ENCODE results near the gene ENGASE.
"Not testable (repeated sequence)": the region's sequence is repeated elsewhere in the genome, so short reads cannot be mapped to it uniquely, and the experiment has no call there.

ENGASE gene, protein sequence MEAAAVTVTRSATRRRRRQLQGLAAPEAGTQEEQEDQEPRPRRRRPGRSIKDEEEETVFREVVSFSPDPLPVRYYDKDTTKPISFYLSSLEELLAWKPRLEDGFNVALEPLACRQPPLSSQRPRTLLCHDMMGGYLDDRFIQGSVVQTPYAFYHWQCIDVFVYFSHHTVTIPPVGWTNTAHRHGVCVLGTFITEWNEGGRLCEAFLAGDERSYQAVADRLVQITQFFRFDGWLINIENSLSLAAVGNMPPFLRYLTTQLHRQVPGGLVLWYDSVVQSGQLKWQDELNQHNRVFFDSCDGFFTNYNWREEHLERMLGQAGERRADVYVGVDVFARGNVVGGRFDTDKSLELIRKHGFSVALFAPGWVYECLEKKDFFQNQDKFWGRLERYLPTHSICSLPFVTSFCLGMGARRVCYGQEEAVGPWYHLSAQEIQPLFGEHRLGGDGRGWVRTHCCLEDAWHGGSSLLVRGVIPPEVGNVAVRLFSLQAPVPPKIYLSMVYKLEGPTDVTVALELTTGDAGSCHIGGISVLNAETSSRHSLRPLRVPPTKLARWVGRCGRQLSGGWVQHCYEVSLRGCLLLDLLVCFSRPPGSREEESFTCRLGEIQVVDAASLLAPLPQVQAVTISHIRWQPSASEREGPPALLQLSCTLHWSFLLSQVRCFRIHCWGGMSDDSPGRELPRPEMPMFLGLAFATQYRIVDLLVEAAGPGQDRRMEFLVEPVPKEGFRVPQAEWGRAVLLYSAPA

GRCh38 chr17:79074649-79075445, at the start of gene ENGASE:
TSS of gene ENGASE (plus strand) at chr17:79074824. CDS start at chr17:79074945, 121 bp downstream.
- peak; percentile 89 for DNase-seq (ENCODE audit: low read depth)

- DNase-seq (ENCODE audit: low read depth) = no peak
These were observed 49.5 kb upstream of the ENGASE start for GRCh38 chr17:79024901-79025737.

GRCh38 chr17:79026376-79027273, 48.0 kb upstream of the ENGASE start:
- no peak for DNase-seq (ENCODE audit: low read depth)

DNA sequence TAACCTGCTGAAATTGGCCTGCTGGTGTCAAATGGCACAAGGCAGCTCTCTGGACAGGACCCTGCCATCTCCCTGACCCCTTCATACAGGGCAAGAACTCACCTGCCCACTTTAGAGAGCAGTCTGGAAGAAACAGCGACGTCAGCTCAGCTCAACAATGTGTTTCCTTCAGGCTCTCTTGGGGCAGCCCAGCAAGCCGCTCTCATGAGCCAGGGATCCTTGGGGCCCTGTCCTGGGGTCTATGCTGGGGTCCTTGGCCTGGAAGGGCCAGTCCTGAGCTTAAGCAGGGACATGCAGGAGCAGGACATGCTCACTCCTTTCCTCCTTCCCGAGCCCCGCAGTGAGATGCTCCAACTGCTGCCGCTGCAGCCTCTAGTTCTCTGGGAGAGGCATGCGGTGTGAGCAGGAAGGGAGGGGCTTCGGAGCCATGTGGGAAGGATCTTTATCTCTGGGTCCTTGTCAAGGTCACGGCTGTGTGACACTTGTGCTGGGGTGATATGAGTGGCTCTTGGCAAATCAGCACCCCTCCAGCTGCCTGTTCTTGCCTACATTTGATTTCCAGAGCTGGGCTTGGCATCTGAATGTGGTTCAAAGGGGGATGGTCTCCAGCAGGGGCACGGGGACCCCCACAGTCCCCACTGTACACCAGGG, 47.2 kb upstream of the ENGASE start:
- DNase-seq (ENCODE audit: low read depth) = no peak

GRCh38 chr17:79027925-79028491, 46.6 kb upstream of the ENGASE start:
- DNase-seq (ENCODE audit: low read depth) = no peak

DNA sequence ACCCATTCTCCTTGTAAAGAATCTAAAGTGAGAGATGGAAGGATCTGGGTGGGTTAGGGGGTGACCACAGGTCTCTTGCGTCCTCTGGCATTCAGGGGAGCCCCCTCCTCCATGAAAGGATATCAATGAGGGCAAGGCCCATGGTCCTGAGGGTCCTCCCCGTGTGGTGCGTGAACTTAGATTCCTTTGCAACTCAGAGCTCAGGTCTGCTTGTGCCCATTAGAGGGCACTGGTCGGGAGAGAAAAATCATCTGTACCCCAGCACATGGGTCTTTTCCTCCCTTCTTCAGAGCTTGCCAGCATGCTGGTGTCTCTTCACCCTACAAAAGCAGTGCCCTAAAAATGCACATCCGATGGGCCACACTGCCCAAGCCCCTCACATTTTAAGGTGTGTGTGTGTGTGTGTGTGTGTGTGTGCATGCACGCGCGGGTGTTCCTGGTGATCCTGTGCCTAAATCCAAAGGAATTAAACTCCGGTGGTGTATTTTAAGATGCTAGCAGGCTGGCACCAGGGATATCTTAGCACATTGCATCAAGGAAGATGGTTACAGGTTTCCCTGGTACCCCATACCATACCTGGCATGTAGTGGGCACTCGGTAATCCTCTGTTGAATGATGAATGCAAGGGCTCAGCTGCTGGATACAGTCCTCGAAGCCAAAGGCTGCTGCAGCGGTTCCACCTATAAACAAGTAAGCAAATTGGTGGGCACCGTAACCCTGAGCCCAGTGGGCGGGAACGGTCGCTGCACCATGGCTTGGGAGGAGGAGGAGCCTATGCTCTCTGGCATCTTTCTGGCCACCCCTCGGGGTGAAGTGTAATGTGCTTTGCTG, 45.9 kb upstream of the ENGASE start:
- no peak for DNase-seq (ENCODE audit: low read depth)

DNA sequence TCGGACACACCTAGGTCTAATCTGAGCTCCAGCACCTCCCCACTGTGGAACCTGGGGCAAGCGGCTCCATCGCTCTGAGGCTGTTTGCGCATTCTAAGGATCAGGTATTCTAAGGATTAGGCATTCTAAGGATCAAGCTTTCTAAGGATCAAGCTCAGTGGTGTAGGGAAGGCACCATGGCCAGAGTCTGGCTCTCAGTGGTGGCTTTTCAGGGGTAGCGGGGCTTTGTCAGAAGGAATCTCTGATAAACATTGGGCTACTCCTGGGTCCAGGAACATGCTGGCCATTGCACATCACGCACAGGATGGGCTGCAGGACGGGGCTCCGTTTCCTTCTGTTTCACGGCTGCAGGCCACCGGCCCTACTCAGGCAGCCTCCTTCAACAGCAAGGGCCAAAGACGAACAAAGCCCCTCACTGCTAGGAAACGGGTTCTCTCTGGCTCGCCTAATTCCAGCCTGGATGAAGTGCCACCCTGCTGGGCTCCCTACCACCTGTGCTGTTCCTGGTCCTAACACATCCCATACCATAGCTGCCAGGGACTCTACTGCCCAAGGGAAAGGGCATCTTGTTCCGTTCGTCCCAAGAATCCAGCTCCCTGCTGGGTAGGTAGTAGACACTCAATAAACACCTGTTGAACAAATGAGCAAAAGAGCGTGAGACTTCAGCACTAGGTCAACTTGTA, 45.2 kb upstream of the ENGASE start:
- DNase-seq (ENCODE audit: low read depth) = no peak

DNA sequence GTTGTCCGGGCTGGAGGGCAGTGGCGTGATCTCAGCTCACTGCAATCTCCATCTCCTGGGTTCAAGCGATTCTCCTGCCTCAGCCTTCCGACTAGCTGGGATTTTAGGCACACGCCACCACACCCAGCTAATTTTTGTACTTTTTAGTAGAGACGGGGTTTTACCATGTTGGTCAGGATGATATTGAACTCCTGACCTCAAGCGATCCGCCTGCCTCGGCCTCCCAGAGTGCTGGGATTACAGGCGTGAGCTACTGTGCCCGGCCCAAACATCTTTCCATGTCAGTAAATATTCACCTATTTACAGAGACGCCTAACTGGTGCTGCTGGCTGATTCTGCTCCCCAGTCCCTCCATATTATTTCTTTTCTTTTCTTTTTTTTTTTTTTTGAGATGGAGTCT, 44.0 kb upstream of the ENGASE start:
- not testable (repeated sequence) for DNase-seq (ENCODE audit: low read depth)

DNA sequence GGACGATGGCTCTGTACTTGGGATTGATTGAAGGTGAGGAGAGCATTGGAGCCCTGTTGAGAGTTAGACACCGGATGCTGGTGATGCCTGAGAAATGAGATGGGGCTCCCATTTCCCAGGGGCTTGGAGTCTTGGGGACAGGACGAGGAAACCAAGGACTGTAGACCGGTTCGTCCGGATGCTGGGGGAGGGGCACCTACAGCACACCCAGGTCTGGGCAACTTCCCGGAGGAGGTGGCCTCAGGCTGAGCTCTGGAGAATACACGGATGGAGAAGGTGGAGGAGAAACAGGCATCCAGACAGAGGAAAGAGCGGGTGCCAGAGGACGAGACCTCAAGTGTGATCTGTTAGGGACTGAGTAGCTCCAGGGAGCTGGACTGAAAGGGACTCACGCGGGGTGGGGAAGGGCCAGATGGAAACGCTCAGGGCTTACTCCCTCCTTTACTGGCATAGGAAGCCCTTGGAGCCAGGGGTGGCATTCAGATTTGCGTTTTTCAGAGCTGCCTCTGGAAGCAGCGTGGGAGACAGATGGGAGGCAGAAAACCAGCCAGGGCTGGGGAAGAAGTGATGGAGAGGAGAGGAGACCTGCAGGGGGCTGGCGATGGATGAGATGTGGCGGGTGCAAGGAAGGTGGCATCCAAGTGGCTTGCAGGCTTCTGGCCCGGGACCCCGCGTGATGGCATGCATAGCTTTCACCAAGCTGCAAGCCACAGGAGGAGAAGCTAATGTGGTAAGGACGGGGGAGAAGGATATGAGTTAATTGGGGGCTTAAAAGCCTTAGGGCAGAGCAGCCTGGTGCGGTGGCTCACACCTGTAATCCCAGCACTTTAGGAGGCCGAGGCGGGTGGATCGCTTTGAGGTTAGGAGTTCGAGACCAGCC, 42.4 kb upstream of the ENGASE start:
- DNase-seq (ENCODE audit: low read depth) = no peak

- no peak for DNase-seq (ENCODE audit: low read depth)
These were observed 41.5 kb upstream of the ENGASE start for GRCh38 chr17:79033046-79033616.

- DNase-seq (ENCODE audit: low read depth) = no peak
These were observed 40.7 kb upstream of the ENGASE start for GRCh38 chr17:79033741-79034501.

- DNase-seq (ENCODE audit: low read depth) = no peak
These were observed 39.6 kb upstream of the ENGASE start for GRCh38 chr17:79034931-79035485.

GRCh38 chr17:79035686-79036085, 38.9 kb upstream of the ENGASE start:
- DNase-seq (ENCODE audit: low read depth) = no peak

DNA sequence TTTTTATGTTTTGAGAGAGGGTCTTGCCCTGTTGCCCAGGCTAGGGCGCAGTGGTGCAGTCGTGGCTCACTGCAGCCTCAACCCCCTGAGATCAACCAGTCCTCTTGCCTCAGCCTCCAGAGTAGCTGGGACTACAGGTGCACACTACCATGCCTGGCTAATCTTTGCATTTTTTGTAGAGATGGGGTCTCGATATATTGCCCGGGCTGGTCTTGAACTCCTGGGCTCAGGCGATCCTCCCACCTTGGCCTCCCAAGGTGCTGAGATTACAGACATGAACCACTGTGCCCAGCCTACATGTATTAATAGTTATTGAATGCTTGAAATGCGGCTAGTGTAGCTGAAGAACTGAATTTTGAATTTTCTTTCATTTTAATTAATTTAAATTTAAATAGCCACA, 38.4 kb upstream of the ENGASE start:
- DNase-seq (ENCODE audit: low read depth) = no peak

GRCh38 chr17:79036596-79036995, 38.0 kb upstream of the ENGASE start:
- DNase-seq (ENCODE audit: low read depth) = no peak

Measured in activated T-helper 1 cell treated with Interleukin-2 at 50 U/mL for 16 hours (primary cell).